GM18507 (cell line): Measurements from ENCODE around the gene GPSM3.
"Not testable (repeated sequence)": the region's sequence is repeated elsewhere in the genome, so short reads cannot be mapped to it uniquely, and the experiment has no call there.

Source experiments
- DNase-seq: peaks from one replicate; pipeline ENCODE4 v3.0.0; 2011; ENCODE audit warnings: low read depth; ENCODE audit not compliant: insufficient read length; ENCODE audit errors: extremely low spot score
- FAIRE-seq: peaks from 2 replicates; lab custom pipeline; 2011; peaks lifted over from hg19 to GRCh38; lab: Jason Lieb, UNC

GPSM3 gene

GRCh38 chr6:32192608-32193039 is at the start of gene GPSM3:
Gene GPSM3, minus strand, starts transcription at chr6:32192643. Its CDS starts 130 bp downstream, at chr6:32192513.
- DNase-seq: no peak
- FAIRE-seq: peak; percentile 75

DNA sequence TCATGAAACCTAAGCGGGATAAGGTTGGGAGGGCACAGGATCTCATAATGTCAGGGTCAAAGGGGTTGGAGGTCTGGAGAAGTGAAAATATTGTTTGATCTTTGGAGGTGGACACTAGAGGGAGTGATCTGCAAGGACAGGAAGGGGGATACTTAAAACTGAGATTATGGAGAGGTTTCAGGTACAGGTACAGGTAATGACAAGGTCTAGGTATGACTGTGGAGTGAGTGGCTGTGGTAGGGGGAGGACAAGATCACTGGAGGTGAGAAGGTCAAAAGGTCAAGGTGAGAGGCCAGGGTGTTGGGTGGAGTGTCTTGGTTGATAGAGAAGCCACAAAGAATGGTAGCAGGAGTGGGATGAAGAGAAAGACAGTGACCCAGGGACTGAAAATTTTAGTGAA is 48.2 kb upstream of the GPSM3 start:
- FAIRE-seq: no peak

GRCh38 chr6:32239462-32239861 is 47.0 kb upstream of the GPSM3 start:
- FAIRE-seq: no peak

More for the DNA sequence above, 48.2 kb upstream of the GPSM3 start:
- no peak for DNase-seq

GRCh38 chr6:32234934-32235333 is 42.5 kb upstream of the GPSM3 start:
- no peak for DNase-seq
- FAIRE-seq: no peak

More at GRCh38 chr6:32239462-32239861, 47.0 kb upstream of the GPSM3 start:
- DNase-seq: no peak

DNA sequence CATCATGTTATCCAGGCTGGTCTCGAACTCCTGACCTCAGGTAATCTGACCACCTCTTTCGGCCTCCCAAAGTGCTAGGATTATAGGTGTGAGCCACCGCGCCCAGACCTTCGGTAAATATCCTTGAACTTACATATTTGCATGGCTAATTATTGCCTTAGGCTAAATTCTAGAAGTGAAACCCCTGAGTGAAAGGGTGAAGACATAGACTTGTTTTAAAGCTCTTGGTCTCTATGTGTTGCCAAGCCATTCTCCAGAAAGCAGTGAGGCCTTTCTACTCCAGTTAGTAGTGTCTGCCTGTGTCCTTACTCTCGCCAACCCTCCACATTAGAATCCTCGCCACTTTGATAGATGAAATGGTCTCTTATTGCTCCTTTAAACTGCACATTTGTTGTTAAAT is 34.0 kb upstream of the GPSM3 start:
- peak; percentile 66 for FAIRE-seq
- DNase-seq: no peak

DNA sequence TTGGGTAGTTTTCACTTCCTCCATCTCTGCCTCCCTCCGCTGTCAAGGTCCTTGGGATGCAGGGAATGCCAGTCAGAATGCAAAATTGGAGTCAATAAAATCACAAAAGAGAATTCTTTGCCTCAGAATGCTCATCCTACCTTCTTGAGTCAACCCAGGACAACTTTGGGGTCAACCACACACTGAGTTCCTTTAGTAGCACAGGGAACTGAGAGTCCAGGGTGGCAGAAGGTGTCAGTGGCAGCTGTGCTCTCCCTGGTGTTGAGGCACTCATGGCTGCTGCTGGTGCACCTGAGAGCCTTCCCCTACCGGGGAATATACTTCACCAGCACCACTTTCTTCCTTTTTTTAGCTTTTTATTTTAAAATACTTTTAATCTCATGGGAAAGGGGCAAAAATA is 32.3 kb upstream of the GPSM3 start:
- DNase-seq (no peak), FAIRE-seq (peak; percentile 75)

DNA sequence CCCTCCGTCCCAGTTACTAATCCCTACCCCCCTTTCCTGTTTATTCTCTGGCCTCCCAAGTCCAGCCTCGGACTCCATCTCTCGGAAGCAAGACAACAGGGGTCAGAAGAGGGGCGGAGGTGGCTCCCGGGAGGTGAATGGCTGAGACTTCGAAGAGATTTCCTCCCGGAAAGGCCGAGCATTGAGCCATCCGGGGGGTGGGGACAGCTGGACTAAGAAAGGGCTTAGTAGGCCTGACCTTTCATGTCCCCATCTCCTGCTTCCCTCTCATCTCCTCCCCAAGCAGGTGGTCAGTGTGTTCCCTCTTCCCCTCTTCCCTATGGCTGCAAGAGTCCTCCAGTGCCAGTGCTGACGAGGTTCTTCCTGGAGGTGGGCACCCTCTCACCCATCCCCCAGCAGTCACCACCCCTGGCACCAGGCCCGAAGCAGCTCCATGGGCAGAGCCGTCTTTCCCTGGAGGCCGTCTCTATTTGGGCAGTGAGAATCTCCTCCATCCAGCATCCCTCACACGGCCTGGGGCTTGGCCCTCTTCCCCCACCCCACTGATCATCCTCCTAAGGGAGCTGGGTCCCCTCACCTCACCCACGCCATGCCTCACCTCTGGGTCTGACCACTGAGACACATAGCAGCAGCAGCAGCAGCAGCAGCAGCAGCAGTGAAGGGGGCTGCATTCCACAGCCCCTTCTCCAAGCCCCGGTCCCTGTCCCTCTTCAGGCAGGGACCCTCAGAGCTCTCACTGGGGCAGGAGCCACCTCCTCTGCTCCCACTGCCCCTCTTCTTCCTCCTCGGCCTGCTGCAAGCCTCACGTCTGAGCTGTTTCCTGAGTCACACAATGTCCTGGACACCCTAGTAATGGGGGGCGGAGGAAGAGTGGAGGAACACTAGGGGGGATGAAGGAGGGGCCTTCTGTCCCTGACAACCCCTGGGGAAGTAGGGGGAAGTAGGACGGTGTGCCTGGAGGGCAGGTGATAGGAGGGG is 31.1 kb upstream of the GPSM3 start, which contains the start of gene NOTCH4:
Gene NOTCH4 (minus strand): TSS at position 810 of the 978 bp plus-strand sequence. CDS start 139 bp downstream, at position 671.
- FAIRE-seq: no peak
- DNase-seq: no peak

GRCh38 chr6:32222333-32223230 is 30.1 kb upstream of the GPSM3 start:
- DNase-seq (no peak), FAIRE-seq (no peak)

GRCh38 chr6:32220021-32220420 is 27.6 kb upstream of the GPSM3 start:
- FAIRE-seq (no peak), DNase-seq (no peak)

- no peak for FAIRE-seq
- DNase-seq: no peak
Observed at GRCh38 chr6:32218167-32218566, 25.7 kb upstream of the GPSM3 start.

DNA sequence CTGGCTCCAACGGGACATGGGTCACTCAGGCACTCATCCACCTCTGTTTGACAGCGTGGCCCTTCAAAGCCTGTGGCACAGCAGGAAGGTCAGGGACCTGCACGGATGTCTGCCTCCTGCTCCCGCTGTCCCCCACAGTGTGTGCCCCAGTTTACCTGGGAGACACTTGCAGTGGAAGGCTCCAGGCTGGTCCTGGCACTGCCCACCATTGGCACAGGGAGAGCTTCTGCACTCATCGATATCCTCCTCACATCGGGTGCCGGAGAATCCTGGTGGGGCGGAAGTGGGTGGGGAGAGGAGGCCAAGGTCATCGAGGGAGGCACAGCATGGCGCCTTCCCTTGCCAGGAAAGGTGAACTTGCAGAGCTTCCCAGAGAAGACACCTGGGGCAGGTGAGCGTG is 24.6 kb upstream of the GPSM3 start:
- DNase-seq: no peak
- no peak for FAIRE-seq

- FAIRE-seq: no peak
- no peak for DNase-seq
Observed at GRCh38 chr6:32216285-32216684, 23.8 kb upstream of the GPSM3 start.

DNA sequence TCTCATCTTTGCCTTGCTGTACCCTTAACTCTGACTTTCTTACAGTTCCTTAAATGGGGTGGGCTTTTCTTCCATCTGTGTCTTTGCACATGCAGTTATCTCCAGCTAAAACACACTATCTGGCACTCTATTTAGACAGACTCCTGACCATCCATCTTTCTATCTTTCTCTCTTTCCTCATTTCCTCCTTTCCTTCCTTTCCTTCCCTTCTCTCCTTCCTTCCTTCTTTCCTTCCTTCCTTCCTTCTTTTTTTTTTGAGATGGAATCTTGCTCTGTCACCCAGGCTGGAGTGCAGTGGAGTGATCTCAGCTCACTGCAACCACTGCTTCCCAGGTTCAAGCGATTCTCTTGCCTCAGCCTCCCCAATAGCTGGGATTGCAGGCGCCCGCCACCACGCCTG is 23.2 kb upstream of the GPSM3 start:
- no peak for FAIRE-seq
- DNase-seq: no peak

DNA sequence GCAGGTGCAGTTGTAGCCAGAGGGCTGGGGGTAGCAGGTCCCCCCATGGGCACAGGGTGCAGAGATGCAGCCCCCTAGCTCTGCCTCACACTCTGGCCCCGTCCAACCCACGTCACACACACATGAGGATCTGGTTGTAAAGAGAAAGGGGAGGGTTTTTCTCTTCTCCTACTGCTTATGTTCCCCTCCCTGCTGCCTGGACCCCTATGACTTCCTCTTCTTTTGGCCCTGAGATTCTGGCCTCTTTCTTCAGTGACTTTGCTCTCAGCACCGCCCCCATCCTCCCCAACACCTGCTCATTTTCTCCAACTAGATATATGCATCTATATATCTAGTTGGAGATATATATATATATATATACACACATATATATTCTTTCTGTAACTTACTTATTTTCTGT is 21.7 kb upstream of the GPSM3 start:
- DNase-seq: no peak
- no peak for FAIRE-seq

DNA sequence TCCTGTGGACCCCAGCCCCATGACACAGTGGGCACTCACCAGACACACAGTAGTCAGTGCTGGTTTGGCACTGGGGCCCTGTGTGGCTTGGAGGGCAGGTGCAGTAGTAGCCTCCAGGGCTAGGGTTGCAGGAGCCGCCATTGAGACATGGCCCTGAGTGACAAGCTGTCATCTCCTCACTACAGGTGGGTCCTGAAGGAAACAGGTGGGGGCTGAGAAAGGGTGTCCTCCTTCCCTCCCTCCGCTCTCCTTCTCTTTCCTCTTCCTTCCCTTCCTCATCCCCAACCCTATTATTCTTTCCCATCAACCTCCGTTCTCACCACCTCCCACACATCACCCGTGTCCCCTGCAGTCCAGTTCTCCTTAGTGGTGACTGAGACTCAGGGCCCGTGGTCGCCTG is 21.2 kb upstream of the GPSM3 start:
- FAIRE-seq (no peak), DNase-seq (no peak)

- no peak for DNase-seq
- FAIRE-seq: no peak
Observed at GRCh38 chr6:32212076-32212760, 19.8 kb upstream of the GPSM3 start.

GRCh38 chr6:32211432-32211831 is 19.0 kb upstream of the GPSM3 start:
- not testable (repeated sequence) for DNase-seq, FAIRE-seq

GRCh38 chr6:32210191-32210601 is 17.8 kb upstream of the GPSM3 start:
- no peak for FAIRE-seq
- no peak for DNase-seq

GRCh38 chr6:32208996-32209395 is 16.6 kb upstream of the GPSM3 start:
- no peak for FAIRE-seq
- no peak for DNase-seq
